HEK293T (cell line): Measurements from ENCODE around the gene MPIG6B.
A peak's percentile ranks its signal among the peaks of the same experiment; 100 is the strongest.

Source experiments
- CTCF ChIA-PET: fragments of 350-600 bp; formaldehyde crosslinking; extraction: SDS; loops from one replicate; lab custom pipeline; 2021; ENCODE audit warnings: antibody characterized with exemption, inconsistent platforms; lab: Yijun Ruan, JAX
- POLR2A ChIA-PET: fragments of 350-600 bp; formaldehyde crosslinking; extraction: SDS; loops from one replicate; lab custom pipeline; 2020; ENCODE audit warnings: antibody characterized with exemption, inconsistent platforms; lab: Yijun Ruan, JAX
- DNase-seq: peaks from one replicate; pipeline ENCODE4 v3.0.0; 2012; ENCODE audit warnings: mixed read lengths; ENCODE audit errors: extremely low spot score
- ARNT ChIP-seq: fragments of 450-650 bp; IDR thresholded peaks from 2 replicates; pipeline ENCODE4 v1.6.1; 2017; ENCODE audit warnings: mild to moderate bottlenecking
- BHLHE40 ChIP-seq: fragments of 450-650 bp; IDR thresholded peaks from 2 replicates; pipeline ENCODE4 v1.6.1; 2016; ENCODE audit warnings: mild to moderate bottlenecking, moderate library complexity, borderline replicate concordance
- CTBP1 ChIP-seq: fragments of 450-650 bp; IDR thresholded peaks from 2 replicates; pipeline ENCODE4 v1.6.1; 2016; ENCODE audit warnings: borderline replicate concordance
- ELF4 ChIP-seq: fragments of 450-650 bp; IDR thresholded peaks from 2 replicates; pipeline ENCODE4 v1.6.1; 2017; ENCODE audit warnings: antibody characterized with exemption
- FOXA1 ChIP-seq: fragments of 450-650 bp; IDR thresholded peaks from 2 replicates; pipeline ENCODE4 v1.6.1; 2016; ENCODE audit warnings: mild to moderate bottlenecking
- FOXK2 ChIP-seq: fragments of 450-650 bp; IDR thresholded peaks from 2 replicates; pipeline ENCODE4 v1.6.1; 2016; ENCODE audit warnings: mild to moderate bottlenecking
- FOXM1 ChIP-seq: fragments of 450-650 bp; IDR thresholded peaks from 2 replicates; pipeline ENCODE4 v1.6.1; 2017; ENCODE audit warnings: mild to moderate bottlenecking, borderline replicate concordance
- HDGF ChIP-seq: fragments of 450-650 bp; IDR thresholded peaks from 2 replicates; pipeline ENCODE4 v1.6.1; 2017; ENCODE audit warnings: antibody characterized with exemption, borderline replicate concordance
- L3MBTL2 ChIP-seq: fragments of 450-650 bp; conservative IDR thresholded peaks from 2 replicates; pipeline ENCODE4 v1.6.1; 2016; ENCODE audit warnings: mild to moderate bottlenecking
- LEF1 ChIP-seq: fragments of 450-650 bp; IDR thresholded peaks from 2 replicates; pipeline ENCODE4 v1.6.1; 2017; ENCODE audit warnings: mild to moderate bottlenecking, borderline replicate concordance
- NFRKB ChIP-seq: fragments of 450-650 bp; IDR thresholded peaks from 2 replicates; pipeline ENCODE4 v1.6.1; 2016; ENCODE audit warnings: mild to moderate bottlenecking, moderate library complexity
- SP1 ChIP-seq: fragments of 450-650 bp; IDR thresholded peaks from 2 replicates; pipeline ENCODE4 v1.6.1; 2017
- SUZ12 ChIP-seq: fragments of 450-650 bp; IDR thresholded peaks from 2 replicates; pipeline ENCODE4 v1.6.1; 2016; ENCODE audit warnings: mild to moderate bottlenecking
- TARDBP ChIP-seq: fragments of 450-650 bp; IDR thresholded peaks from 2 replicates; pipeline ENCODE4 v1.6.1; 2016
- ZNF384 ChIP-seq: fragments of 450-650 bp; IDR thresholded peaks from 2 replicates; pipeline ENCODE4 v1.6.1; 2016
- TF ChIP-seq, protein P1 (sequence below): fragments of 450-650 bp; IDR thresholded peaks from 2 replicates; pipeline ENCODE4 v1.6.1; 2016

The MPIG6B gene

DNA sequence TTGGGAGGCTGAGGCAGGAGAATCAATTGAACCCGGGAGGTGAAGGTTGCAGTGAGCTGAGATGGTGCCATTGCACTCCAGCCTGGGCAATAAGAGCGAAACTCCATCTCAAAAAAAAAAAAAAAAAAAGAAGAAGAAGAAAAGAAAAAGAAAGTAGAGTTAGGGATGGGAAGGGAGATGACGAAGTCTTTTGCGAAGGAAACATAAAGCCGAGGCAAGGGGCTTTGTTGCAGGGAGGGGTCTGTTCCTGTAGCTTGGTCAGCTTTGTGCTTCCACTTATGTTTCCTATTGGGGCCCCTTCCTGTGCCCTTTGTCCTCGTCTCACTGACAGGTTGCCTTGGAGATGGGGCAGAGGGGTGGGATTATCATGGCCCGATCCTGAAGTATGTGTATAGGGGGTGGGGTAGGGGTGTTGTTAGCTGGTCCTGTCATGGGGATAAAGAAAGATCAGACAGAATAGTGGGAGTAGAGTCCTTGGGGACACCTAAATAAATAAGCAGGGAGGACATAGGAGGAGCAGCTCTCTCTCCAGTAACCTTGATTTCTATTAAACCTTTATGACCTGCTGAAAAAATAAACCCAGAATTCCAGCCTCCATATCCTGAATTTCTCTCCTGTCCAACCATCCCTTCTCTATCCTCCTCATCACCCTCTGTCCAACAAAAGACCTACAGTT lies 14.3 kb downstream of the MPIG6B start:
- ChIA-PET POLR2A (interaction anchor here (0.8 to 6.3 kb wide), 14 partner anchors 8 to 223 kb away, joined by 3 to 57 read pairs (median 4); partner anchors contain the start of genes DDAH2, DDX39B, GPANK1 and HSPA1A), CTCF (interaction anchor here (0.6 to 2.5 kb wide), 6 partner anchors 8 to 93 kb away, joined by 3 to 12 read pairs (median 3); partner anchors contain the start of gene DDAH2)
- TF ChIP-seq FOXM1: no peak
- TF ChIP-seq ELF4: no peak
- TF ChIP-seq LEF1: no peak
- TF ChIP-seq BHLHE40: no peak
- no peak for TF ChIP-seq NFRKB
- TF ChIP-seq CTBP1: no peak
- no peak for TF ChIP-seq HDGF
- no peak for TF ChIP-seq ARNT
- TF ChIP-seq FOXK2: no peak
- TF ChIP-seq, protein P1, sequence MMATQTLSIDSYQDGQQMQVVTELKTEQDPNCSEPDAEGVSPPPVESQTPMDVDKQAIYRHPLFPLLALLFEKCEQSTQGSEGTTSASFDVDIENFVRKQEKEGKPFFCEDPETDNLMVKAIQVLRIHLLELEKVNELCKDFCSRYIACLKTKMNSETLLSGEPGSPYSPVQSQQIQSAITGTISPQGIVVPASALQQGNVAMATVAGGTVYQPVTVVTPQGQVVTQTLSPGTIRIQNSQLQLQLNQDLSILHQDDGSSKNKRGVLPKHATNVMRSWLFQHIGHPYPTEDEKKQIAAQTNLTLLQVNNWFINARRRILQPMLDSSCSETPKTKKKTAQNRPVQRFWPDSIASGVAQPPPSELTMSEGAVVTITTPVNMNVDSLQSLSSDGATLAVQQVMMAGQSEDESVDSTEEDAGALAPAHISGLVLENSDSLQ: no peak
- no peak for TF ChIP-seq FOXA1
- TF ChIP-seq TARDBP: no peak
- TF ChIP-seq SUZ12: no peak
- no peak for TF ChIP-seq ZNF384
- no peak for TF ChIP-seq L3MBTL2
- TF ChIP-seq SP1: no peak
- DNase-seq: no peak

- ChIA-PET POLR2A (interaction anchor here (0.7 to 6.3 kb wide), 23 partner anchors 8 to 222 kb away, joined by 3 to 57 read pairs (median 5); partner anchors contain the start of genes ABHD16A, BAG6, CSNK2B and DDAH2), CTCF (interaction anchor here (0.6 to 2.5 kb wide), 6 partner anchors 9 to 92 kb away, joined by 3 to 12 read pairs (median 4); partner anchors contain the start of genes ABHD16A and DDAH2)
- DNase-seq: no peak
- TF ChIP-seq HDGF: no peak
- TF ChIP-seq FOXA1: no peak
- no peak for TF ChIP-seq ARNT
Measured at GRCh38 chr6:31737991-31738979, 15.1 kb downstream of the MPIG6B start.

GRCh38 chr6:31739639-31740396 lies 16.6 kb downstream of the MPIG6B start, which contains the start of gene MSH5:
MSH5 (plus strand) TSS chr6:31740005; CDS start chr6:31740467, 462 bp downstream.
- no peak for TF ChIP-seq FOXA1
- TF ChIP-seq L3MBTL2: peak; percentile 99
- TF ChIP-seq BHLHE40: no peak
- TF ChIP-seq HDGF: no peak
- TF ChIP-seq ELF4: no peak
- no peak for TF ChIP-seq SUZ12
- no peak for TF ChIP-seq ZNF384
- TF ChIP-seq, protein P1: peak; percentile 94
- no peak for TF ChIP-seq LEF1
- POLR2A ChIA-PET: interaction anchor here (0.7 to 6.3 kb wide), 30 partner anchors 7 to 456 kb away, joined by 3 to 57 read pairs (median 5); partner anchors contain the start of genes ABHD16A, ATP6V1G2, BAG6 and CSNK2B
- DNase-seq: peak; percentile 99
- CTCF ChIA-PET: interaction anchor here (1.2 to 1.7 kb wide), 4 partner anchors 10 to 51 kb away, joined by 4 to 8 read pairs (median 4); partner anchors contain the start of genes ABHD16A and DDAH2

DNA sequence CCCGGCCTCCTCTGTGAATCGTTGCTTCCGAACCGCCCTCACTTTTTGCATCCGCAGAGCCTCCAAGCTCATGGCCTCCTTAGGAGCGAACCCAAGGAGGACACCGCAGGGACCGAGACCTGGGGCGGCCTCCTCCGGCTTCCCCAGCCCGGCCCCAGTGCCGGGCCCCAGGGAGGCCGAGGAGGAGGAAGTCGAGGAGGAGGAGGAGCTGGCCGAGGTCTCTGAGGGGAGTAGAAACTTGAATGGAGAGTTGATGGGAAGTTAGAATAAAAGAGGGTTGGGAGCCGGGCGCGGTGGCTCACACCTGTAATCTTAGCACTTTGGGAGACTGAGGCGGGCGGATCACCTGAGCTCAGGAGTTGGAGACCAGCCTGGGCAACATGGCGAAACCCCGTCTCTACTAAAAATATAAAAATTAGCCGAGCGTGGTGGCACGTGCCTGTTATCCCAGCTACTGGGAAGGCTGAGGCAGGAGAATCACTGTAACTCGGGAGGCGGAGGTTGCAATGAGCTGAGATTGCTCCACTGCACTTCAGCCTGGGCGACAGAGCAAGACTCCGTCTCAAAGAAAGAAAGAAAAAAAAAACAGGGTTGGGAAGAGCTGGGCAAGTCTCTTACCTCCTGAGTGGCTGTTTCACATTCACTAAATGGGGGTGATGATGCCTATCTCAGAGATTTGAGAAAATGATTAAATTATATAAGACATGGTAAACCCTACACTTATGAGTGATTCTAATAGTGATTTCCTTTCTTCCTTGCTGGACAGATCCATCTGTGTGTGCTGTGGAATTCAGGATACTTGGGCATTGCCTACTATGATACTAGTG lies 17.4 kb downstream of the MPIG6B start:
- ChIA-PET POLR2A (interaction anchor here (0.7 to 6.3 kb wide), 22 partner anchors 8 to 200 kb away, joined by 3 to 57 read pairs (median 6); partner anchors contain the start of genes BAG6, DDAH2, HSPA1A and HSPA1B), CTCF (interaction anchor here (1.2 to 1.7 kb wide), 3 partner anchors 11 to 51 kb away, joined by 4 to 8 read pairs (median 4); partner anchors contain the start of gene DDAH2)
- TF ChIP-seq ARNT (no peak), LEF1 (no peak), L3MBTL2 (no peak), FOXA1 (no peak), HDGF (no peak), ELF4 (no peak), CTBP1 (no peak)
- peak; percentile 49 for DNase-seq

GRCh38 chr6:31741815-31742214 lies 18.6 kb downstream of the MPIG6B start:
- TF ChIP-seq FOXA1: no peak
- TF ChIP-seq L3MBTL2: no peak
- TF ChIP-seq, protein P1: no peak
- TF ChIP-seq ELF4: no peak
- TF ChIP-seq FOXM1: no peak
- no peak for TF ChIP-seq ZNF384
- no peak for TF ChIP-seq NFRKB
- no peak for TF ChIP-seq ARNT
- no peak for TF ChIP-seq SP1
- no peak for TF ChIP-seq LEF1
- TF ChIP-seq BHLHE40: no peak
- no peak for TF ChIP-seq SUZ12
- no peak for TF ChIP-seq FOXK2
- no peak for TF ChIP-seq HDGF
- no peak for TF ChIP-seq CTBP1
- CTCF ChIA-PET: no interaction called here
- DNase-seq: no peak
- POLR2A ChIA-PET: interaction anchor here (1.5 to 1.6 kb wide), 2 partner anchors 9 to 74 kb away, joined by 5 to 6 read pairs; partner anchors contain the start of genes HSPA1A and HSPA1L
